CD4-positive, alpha-beta T cell treated with Interleukin-4 for 4 hours (primary cell): ENCODE measurements around the gene FAM131B.
A peak's percentile ranks its signal among the peaks of the same experiment; 100 is the strongest.

Experiments
- DNase-seq: peaks from one replicate; pipeline ENCODE4 v3.0.0-alpha.2; 2020

Gene FAM131B

GRCh38 chr7:143320620-143321019 lies 41.9 kb downstream of the FAM131B start:
- DNase-seq = no peak

GRCh38 chr7:143318661-143319060 lies 43.9 kb downstream of the FAM131B start:
- DNase-seq = no peak

GRCh38 chr7:143316492-143316891 lies 46.0 kb downstream of the FAM131B start:
- DNase-seq = no peak

- no peak for DNase-seq
These were observed 46.7 kb downstream of the FAM131B start, which contains the start of gene CLCN1 for GRCh38 chr7:143315776-143316175. TSS of gene CLCN1 (plus strand) at chr7:143316111. CDS start at chr7:143316213, 102 bp downstream.

- no peak for DNase-seq
These were observed 48.4 kb downstream of the FAM131B start for GRCh38 chr7:143314127-143314526.

GRCh38 chr7:143308632-143309031 lies 53.9 kb downstream of the FAM131B start:
- no peak for DNase-seq

- peak; percentile 70 for DNase-seq
These were observed 57.0 kb downstream of the FAM131B start for GRCh38 chr7:143305423-143306070.

GRCh38 chr7:143304938-143305337 lies 57.6 kb downstream of the FAM131B start:
- DNase-seq = no peak

- DNase-seq = no peak
These were observed 58.8 kb downstream of the FAM131B start for GRCh38 chr7:143303733-143304132.
